Neutrophil (primary cell): ENCODE measurements around the gene DNAJB7.
"Not testable (repeated sequence)": the region's sequence is repeated elsewhere in the genome, so short reads cannot be mapped to it uniquely, and the experiment has no call there.

ENCODE experiments used
- H3K27ac ChIP-seq: fragments of 200-600 bp; sonication (generic); 2 replicates; pipeline ENCODE4 v1.5.1; 2016; ENCODE audit warnings: mild to moderate bottlenecking, moderate library complexity
- H3K27me3 ChIP-seq: fragments of 200-600 bp; sonication (generic); 2 replicates; pipeline ENCODE4 v1.6.0; 2016; ENCODE audit warnings: mild to moderate bottlenecking
- H3K36me3 ChIP-seq: fragments of 200-600 bp; sonication (generic); 2 replicates; pipeline ENCODE4 v1.5.1; 2017
- H3K4me1 ChIP-seq, 2 experiments: fragments of 200-600 bp in 1 of 2; sonication (generic) in 1 of 2; 1 replicate in 1 of 2; 2 replicates in 1 of 2; pipeline versions ENCODE4 v1.5.1 to v1.6.1; 2013 to 2016; ENCODE audit warnings: low read depth in 1 of 2, low read length in 1 of 2, mild to moderate bottlenecking in 1 of 2, moderate library complexity in 1 of 2; ENCODE audit not compliant: control insufficient read depth in 1 of 2, insufficient read depth in 1 of 2
- H3K4me3 ChIP-seq, 2 experiments: fragments of 200-600 bp in 1 of 2; sonication (generic) in 1 of 2; 1 replicate in 1 of 2; 2 replicates in 1 of 2; pipeline ENCODE4 v1.5.1; 2013 to 2016; ENCODE audit warnings: low read depth in 1 of 2, low read length in 1 of 2, mild to moderate bottlenecking in 1 of 2, moderate library complexity in 1 of 2
- H3K9me3 ChIP-seq: fragments of 200-600 bp; sonication (generic); 2 replicates; pipeline ENCODE4 v1.5.1; 2016
- CTCF ChIP-seq: fragments of 200-600 bp; sonication (generic); IDR thresholded peaks from 2 replicates; pipeline ENCODE4 v1.5.1; 2016; ENCODE audit warnings: antibody characterized with exemption

Gene DNAJB7

GRCh38 chr22:40834619-40835018 lies 27.3 kb downstream of the DNAJB7 start:
- no peaks in the 10 kb centered on the region for H3K4me1 ChIP-seq
- no peak overlapping the region for H3K4me3 ChIP-seq
- no peaks in the 10 kb centered on the region for H3K9me3 ChIP-seq
- peaks cover 76% of the 10 kb centered on the region for H3K36me3 ChIP-seq
- no peak for TF ChIP-seq CTCF
- no peak overlapping the region for H3K27ac ChIP-seq
- no peaks in the 10 kb centered on the region for H3K27me3 ChIP-seq

DNA sequence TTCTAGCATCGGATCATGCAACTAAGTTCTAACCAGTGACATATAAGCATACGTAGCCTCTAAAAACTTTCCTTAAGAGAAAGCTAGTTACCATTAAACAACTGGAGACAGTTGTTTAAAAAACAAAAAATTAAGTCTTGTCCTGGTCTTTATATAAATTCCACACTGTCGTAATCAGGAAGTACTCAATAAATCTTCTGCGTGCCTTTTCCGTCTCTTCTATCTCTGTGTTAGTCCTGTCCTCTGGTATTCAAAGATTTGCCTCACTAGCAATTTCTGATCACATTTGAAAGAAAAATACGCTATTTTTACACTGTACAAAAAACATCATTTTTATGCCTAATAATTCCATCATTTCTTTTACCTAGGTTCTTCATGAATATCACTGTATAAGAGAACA lies 32.8 kb downstream of the DNAJB7 start:
- peaks cover 71% of the 10 kb centered on the region for H3K36me3 ChIP-seq
- H3K27me3 ChIP-seq = no peaks in the 10 kb centered on the region
- H3K9me3 ChIP-seq = no peaks in the 10 kb centered on the region
- no peak overlapping the region for H3K4me3 ChIP-seq
- no peak overlapping the region for H3K27ac ChIP-seq
- H3K4me1 ChIP-seq = no peaks in the 10 kb centered on the region
- TF ChIP-seq CTCF = no peak

DNA sequence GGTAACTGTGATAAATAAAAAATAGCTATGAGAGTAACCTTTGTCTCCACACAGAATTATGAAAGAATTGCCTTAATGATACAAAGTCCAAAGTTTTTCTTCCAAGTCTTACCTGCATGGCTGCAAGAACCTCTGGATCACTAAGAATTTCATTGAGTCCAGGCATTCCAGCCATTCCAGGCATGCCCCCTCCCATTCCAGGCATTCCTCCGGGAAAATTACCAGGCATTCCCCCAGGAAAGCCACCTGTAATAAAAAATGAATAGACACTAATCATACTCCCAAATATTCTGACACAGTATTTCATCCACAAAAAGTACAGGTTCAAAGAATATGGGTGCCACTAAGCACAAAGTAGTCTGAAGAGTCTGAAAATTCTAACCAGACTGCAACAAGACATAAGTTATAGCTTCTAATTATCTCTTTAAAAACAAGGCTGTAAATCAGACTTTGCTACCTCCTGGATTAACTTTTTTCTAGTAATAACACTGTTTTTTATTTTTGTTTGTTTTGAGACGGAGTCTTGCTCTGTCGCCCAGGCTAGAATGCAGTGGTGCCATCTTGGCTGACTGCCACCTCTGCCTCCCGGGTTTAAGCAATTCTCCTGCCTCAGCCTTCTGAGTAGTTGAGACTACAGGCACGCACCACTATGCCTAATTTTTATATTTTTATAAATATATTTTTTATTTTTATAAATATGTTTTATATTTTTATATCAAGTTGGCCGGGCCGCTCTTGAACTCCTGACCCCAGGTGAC lies 34.8 kb downstream of the DNAJB7 start:
- no peak overlapping the region for H3K4me3 ChIP-seq
- H3K9me3 ChIP-seq = no peaks in the 10 kb centered on the region
- TF ChIP-seq CTCF = no peak
- no peak overlapping the region for H3K27ac ChIP-seq
- peaks cover 65% of the 10 kb centered on the region for H3K36me3 ChIP-seq
- no peaks in the 10 kb centered on the region for H3K4me1 ChIP-seq
- no peaks in the 10 kb centered on the region for H3K27me3 ChIP-seq

- not testable (repeated sequence) for H3K27ac ChIP-seq, H3K27me3 ChIP-seq, H3K9me3 ChIP-seq, H3K4me3 ChIP-seq, H3K4me1 ChIP-seq
- H3K36me3 ChIP-seq = peaks cover 57% of the 10 kb centered on the region
Observed at GRCh38 chr22:40826292-40826691, 35.6 kb downstream of the DNAJB7 start.

DNA sequence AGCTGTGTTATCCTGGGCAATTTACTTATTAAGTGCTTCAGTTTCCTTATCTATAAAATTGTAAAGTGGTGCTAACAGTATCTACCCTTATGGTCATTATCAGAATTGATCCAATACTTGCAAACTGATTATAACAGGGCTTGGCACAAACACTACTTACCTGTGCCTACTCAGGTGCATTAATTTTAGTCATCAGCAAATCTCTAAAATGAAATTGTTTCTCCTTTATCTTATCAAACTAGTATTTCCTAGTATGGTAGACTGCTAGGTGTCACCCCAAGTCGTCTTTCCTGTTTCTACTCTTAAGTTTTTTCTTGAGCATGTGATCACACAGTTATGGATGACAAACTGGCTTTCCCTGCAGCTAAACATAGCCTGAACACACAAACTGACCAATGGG lies 38.5 kb downstream of the DNAJB7 start:
- Histone ChIP-seq H3K36me3 (peaks cover 32% of the 10 kb centered on the region), H3K27ac (no peak overlapping the region), H3K27me3 (no peaks in the 10 kb centered on the region), H3K4me1 (peaks cover 7 to 14% of the 10 kb centered on the region in 2 experiments), H3K9me3 (no peaks in the 10 kb centered on the region), H3K4me3 (no peak overlapping the region)
- no peak for TF ChIP-seq CTCF

DNA sequence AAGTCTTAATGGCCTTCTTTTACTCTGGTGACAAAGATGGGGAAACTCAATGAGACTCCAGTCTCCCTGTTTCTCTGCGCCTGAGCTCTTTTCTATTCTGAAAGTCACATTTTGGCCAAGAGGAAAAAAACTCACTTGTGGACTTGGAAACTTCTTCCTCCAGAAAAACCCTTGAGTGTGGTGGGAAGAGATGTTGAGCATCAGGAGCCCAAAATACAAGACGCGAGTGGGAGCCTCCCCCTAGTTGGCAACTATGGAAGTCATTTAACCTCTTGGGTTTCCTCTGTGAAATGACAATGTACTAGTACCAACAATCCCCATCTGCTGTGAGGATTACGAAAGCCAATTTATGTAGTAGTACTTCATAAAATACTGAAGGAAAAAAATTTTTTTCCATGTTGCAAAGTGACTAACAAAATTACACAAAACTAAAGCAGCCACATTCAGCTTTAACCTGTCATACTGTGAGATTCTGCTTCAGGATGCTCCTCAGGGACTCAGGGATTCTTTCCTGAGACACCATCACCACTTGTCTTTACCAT lies 42.2 kb downstream of the DNAJB7 start:
- no peak for TF ChIP-seq CTCF
- Histone ChIP-seq H3K27me3 (no peaks in the 10 kb centered on the region), H3K4me1 (peaks cover 11 to 18% of the 10 kb centered on the region in 2 experiments), H3K27ac (peak overlapping the region; percentile 77), H3K9me3 (no peaks in the 10 kb centered on the region), H3K4me3 (peak overlapping the region; percentile 92 to 98), H3K36me3 (peaks cover 8% of the 10 kb centered on the region)
